ENCODE measurements around the gene MAD1L1.
"Not testable (repeated sequence)": the region's sequence is repeated elsewhere in the genome, so short reads cannot be mapped to it uniquely, and the experiment has no call there.

Gene MAD1L1

DNA sequence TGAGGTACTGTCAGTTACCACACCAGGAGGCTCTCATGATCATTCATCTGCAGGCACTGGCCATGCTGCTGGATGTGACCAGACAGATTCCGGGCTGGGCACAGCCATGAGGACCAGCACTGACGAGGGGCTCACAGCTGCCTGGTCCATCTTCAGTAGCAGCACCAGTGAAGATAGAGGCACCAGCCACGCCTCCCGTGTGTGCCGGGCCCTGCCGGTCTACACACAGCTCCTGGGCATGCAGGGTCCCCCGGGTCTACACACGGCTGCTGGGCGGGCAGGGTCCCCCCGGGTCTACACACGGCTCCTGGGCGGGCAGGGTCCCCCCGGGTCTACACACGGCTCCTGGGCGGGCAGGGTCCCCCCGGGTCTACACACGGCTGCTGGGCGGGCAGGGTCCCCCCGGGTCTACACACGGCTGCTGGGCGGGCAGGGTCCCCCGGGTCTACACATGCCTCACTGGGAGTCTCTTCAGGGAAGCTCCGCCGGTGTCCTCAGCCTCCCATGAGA lies 236.8 kb downstream of the MAD1L1 start:
- in situ Hi-C loops (cut with MboI; ENCODE audit: low sequenced_read_pairs) = not testable (repeated sequence)

DNA sequence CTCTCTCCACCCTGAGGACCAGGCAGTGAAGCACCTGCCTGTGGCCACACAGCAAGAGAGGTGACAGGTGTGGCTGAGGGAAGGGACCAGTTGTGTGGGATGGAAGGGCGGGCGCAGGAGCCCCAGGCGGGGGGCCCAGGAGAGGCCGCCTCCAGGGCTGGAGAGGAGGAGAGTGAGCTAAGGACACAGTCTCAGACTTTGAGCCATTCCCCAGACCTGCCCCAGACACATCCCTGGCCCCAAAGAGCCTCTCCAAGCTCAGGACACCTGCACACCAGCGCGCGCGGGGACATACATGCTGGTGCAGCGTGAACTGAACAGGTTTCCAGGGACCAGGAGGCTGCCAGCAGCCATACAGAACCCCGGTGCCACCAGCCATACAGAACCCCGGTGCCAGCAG lies 237.3 kb downstream of the MAD1L1 start:
- in situ Hi-C loops (cut with MboI; ENCODE audit: low sequenced_read_pairs) = no loop called here

DNA sequence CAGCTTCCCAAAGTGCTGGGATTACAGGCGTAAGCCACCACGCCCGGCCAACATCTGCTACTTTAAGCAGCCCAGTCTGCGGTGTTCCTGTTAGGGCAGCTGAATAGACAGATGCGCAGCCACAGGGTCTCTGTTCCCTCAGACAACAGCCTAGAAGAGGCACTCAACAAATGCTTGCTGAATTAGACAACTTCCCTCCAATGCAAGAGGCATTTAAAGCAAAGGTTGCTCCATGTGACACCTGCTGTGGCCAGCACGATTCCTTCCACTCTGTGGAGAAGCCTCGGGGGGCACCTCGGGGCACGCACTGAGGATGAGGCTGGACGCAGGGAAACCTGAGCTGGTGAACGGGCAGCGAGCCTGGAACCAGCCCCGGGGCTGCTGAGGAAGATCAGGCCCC lies 237.8 kb downstream of the MAD1L1 start:
- in situ Hi-C loops (cut with MboI; ENCODE audit: low sequenced_read_pairs) = no loop called here

DNA sequence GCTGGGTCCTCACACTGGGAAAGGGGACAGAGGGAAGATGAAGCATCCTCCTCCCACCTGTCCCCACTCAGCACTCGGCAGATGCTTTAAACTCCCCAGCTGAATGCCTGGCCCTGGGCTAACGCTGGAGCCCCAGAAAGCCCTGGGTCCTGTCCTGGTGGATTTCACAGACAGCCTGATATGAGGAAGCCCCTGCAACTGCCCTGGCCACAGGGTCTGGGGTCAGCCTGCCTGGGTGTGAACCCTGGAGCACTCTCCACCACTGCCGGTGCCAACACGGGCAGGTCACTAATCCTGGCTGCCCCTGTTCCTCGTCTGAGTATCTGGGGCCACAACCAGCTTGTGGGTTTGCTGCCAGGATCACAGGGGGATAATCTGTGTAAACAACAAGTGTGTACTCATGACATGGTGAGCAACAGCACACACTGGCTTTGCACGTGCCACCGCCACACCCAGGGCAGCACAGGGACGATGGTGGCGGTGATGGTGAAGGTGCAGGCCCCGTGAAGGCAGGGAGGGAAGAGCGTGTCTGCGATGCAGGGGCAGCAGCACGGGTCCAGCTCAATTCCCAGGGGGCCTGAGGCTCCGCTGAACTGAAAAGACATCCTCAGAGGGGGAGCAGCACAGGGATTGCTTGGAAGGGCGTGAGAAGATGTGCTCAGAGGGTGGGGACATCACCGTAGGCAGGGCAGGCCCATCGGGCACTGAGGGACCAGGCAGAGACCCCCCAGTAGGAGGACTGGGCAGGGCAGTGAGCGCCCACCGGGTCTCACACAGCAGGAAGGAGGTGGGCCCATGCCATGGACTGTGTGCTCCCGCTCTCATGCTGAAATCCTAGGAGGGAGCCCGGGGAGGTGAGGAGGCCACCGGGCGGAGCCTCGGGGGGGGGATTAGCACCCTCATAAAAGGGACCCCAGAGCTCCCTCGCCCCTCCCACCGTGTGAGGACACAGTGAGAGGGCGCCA lies 238.7 kb downstream of the MAD1L1 start:
- in situ Hi-C loops (cut with MboI; ENCODE audit: low sequenced_read_pairs) = no loop called here

DNA sequence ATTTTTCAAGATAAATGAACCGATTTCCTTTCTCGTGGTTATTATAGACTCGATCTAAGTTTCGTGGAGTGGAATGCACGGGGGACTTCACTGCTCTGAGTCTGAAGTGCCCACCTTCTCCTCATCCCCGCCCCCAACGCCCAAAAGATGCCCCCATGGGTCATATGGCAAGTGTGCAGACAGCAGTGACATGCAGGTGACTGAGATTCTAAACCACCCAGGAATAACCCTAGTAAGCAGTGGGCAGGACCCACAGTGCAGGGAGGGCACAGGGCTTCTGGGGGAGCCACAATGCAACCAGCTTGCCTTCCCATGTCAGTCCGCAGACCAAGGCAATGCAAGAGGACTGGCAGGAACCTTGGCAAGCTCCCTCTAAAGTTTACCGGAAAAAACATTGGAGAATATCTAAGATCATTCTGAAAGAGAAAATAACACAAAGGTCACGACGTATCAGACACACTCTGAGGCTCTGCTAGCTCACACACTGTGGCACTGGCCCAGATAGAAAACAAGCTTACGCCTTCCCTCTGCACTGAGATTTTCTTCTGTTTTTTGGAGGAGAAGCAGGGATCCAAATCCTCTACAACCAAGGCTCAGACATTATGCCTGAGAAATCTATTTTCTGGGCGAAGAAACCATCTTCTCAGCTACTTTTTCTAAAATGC lies 239.6 kb downstream of the MAD1L1 start:
- in situ Hi-C loops (cut with MboI; ENCODE audit: low sequenced_read_pairs) = no loop called here

DNA sequence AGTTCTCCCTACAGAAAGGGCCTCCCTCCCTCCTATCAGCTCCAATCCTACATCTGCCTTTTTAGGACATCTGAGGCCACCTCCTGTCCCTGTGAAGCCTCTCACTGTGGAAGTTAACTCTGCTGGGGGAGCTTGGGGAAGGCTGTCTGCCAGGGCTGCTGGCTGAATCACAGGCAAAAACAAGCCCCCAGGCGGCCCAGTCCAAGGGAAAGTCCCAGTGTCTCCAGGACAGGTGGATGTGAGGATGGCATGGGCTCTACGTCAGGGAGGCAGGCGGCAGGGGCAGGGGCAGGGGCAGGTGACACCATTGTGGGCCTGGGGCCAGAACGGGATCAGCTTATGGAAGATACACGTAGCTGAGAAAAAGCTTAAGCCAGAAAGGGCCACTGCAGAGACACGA lies 240.2 kb downstream of the MAD1L1 start:
- in situ Hi-C loops (cut with MboI; ENCODE audit: low sequenced_read_pairs) = no loop called here

DNA sequence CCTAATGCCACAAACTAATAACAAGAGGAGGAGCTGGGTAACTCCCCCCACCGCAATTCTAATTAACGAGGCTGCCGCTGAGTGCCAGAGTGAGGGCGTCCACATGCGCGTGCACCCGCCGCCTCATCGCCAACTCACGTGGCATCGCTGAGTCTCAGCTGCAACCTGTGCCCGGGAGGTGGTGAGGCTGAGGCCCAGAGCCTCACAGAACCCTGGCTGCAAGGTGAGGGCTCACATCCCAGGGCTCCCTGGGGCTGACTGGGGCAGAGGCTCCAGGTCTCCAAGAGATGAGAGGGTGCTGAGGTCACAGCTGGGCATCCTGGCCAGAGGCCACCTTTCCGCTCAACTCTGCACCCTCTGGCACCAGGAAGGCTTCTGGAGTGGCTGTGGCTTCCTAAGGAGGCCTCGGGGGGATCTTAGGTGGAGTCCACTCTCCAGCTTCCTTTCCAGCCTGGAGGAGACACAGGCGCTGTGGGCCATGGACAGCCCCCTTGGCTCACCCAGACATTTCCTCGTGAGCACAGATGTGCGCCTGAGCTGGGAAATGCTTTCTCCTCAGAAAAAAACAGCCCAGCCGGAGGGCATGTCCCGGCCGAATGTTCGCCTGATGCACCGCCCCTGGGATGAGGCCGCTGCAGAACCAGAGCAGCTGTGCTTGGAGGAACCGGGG lies 242.6 kb downstream of the MAD1L1 start:
- in situ Hi-C loops (cut with MboI; ENCODE audit: low sequenced_read_pairs) = no loop called here

DNA sequence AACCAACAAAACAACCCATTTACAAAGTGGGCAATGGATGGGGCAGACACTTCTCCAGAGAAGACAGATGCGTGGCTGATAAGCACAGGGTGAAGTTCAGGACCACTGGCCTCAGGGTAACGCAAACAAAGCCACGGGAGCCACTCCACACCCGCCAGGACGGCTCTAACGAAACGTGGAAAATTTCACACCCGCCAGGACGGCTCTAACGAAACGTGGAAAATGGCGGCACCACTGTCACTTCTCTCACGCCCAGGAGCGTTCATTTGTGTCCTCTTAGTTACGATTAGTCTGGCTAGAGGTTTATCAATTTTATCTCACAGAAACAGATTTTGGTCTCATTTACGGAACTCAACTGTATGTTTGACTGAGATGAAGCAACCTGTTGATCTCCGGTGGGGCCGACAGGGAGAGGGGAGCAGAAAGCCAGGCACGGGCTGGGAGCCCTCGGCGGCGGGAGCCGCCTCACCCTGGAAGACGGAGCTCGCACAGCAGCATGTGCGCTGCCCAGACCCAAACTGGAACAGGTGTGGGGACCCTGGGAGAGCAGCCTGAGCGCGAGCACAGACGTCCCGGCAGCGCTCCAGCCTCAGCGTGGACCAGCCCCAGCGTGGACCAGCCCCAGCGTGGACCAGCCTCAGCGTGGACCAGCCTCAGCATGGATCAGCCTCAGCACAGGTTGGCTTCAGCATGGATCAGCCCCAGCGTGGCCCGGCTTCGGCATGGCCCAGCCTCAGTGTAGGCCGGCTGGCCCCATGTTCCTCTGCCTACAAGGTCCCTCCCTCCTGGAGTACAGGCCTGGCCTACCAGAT lies 243.5 kb downstream of the MAD1L1 start:
- in situ Hi-C loops (cut with MboI; ENCODE audit: low sequenced_read_pairs) = no loop called here

DNA sequence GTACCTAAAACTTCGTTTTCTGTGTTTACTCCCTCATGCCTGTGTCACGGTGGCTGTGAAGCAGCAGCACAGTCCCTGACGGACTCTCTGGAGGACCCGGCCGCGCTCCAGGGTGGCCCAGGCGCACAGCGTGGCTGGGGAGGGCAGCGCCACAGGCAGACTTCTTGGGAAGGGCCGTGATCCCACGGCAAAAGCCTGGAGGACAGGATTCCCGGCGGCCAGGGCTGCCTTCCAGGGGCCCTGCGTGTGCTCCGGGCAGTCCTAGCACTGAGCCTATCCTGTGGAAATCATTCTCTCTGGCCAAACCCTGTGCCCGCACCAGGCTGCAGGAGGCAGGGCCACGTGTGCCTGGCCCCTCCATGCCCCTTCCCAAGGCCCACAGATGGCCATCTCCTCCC lies 244.2 kb downstream of the MAD1L1 start:
- in situ Hi-C loops (cut with MboI; ENCODE audit: low sequenced_read_pairs) = no loop called here

DNA sequence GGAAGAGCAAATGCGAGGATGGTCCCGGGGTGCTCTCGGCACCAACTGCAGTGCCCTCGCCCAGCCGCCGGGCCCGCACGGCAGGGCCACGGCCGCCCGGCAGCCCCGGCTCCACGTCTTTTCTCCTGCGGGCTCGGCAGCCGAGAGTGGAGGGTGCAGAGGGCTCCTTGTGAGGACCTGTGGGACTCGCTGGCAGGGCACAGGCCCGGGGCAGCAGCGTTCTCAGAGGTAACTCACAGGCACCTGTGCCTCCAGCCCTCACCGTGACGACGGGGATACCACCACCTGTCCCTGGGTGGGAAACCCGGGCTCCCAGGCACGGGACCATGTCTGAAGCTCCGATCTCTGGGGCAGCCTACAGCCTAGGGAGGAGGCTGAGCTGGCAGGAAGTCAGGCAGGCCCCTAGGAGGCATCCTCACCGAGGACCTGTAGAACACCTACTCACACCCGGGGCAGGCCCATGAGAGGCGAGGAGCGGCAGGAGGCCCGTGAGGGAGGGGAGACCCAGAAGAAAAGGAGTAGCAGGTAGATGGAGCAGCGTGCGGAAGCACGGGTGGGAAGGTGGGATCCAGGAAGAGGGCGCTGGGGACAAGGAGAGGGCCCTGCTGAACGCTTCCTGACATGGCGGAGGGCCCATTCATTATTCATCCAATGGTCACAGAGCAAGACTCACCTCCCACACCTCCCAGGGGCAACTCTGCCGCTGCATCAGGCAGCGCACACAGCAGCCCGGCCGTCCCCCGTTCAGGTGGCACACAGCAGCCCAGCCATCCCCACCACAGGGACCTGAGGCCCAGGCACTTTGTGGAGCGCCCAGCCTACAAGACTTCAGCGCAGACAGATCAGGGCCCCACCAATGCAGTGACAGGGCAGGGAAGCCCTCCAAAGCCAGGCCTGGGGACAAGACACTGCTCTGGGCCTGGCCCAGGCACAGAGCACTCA lies 244.9 kb downstream of the MAD1L1 start:
- in situ Hi-C loops (cut with MboI; ENCODE audit: low sequenced_read_pairs) = no loop called here

DNA sequence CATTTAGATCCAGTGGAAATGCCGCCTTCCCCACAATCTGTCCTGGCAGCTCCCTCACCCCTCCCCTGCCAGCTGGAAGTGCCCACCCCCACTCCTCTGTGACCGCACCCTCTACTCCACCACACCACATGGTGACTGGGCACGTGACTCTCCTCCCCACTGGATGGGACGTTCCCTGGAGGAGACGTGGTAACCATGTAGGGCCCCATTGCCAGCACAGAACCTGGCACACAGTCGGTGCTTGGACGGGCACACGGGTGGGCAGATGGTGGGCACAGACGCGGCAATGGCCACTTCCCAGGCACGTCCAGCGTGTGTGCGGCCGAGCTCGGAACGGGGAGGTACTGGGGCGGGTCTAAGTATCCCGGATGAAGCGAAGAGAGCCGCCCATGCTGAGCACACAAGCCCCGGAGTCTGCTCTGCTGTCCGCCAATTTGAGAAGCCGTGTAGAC lies 245.6 kb downstream of the MAD1L1 start:
- in situ Hi-C loops (cut with MboI; ENCODE audit: low sequenced_read_pairs) = no loop called here

DNA sequence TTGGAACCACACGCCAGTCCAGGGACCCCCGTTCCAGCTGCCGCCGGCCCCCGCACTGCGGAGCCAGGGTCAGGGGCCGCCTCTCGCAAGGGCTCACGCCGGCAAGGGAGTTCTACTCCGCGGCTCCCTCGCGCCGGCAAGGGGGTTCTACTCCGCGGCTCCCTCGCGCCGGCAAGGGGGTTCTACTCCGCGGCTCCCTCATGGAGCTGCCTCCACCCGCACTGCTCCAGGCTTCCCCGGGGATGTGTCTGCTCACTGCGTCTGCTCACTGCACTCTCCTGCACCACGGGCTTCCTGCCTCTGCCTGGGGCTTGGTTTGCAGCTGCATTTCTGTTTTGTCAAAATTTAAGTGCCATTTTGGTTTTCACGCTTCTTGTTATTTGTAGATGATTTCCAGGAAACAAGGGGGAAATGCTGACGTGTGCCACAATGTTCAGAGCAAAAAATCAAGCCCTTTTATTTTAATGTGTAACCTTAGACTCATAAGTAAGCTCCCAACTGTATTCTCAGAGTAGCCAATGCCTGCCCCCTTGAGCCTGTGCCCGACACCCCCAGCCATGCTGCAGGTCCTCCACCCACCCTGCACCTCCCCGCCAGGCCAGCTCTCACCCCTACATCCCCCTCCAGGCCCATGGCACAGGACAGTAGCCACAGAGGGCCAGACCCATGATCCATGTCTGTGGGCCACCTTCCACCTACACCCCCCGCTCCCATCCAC lies 246.2 kb downstream of the MAD1L1 start:
- in situ Hi-C loops (cut with MboI; ENCODE audit: low sequenced_read_pairs) = no loop called here

DNA sequence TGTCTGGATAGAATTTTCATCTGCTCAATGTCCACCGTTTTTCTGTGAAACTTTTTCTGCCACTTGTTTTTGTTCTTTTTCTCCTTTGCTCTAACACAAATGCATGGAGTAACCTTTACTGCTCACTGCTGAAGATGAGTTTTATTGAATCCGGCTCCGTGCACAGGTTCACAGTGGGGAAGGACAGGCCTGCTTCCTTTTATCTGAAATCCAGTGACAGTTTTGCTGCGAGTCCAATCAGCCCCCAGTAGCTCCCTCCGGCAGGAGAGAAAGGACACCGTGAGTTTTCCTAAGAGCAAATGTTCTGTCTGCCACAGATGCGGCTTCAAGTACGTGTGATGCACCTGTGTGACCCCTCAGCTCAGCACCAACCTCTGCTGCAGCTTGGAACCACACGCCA lies 246.8 kb downstream of the MAD1L1 start:
- in situ Hi-C loops (cut with MboI; ENCODE audit: low sequenced_read_pairs) = no loop called here

DNA sequence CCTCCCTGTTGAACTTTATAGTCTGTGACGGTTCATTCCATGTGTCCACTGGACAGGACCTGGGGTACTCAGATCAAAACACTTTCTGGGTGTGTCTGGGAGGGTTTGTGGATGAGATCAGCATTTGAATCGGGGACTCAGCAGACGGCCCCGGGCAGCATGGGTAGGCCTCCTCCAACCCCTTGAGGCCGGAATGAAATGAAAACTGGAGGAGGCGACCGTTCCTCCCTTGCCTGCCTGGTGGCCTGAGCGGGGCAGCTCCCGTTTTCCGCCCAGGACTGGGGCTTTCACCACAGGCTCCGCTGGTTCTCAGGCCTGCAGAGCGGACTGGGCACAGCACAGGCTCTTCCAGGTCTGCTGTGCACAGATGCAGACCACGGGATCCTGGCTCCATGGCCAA lies 247.7 kb downstream of the MAD1L1 start:
- in situ Hi-C loops (cut with MboI; ENCODE audit: low sequenced_read_pairs) = no loop called here

DNA sequence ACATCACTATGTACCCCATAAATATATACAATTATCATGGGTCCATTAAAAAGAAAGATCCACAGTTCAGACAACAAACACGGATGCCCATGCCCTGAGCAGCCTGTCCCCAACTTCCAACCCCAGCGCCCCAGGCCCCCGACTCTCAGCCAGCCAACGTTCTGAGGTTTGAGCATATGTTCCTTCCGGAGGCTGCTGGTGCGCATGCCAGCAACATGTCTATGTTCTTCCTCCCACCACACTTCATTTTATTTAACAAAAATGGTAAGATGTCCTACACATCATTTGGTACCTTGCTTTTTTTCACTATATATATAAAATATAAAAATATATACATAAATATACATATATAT lies 250.9 kb downstream of the MAD1L1 start:
- in situ Hi-C loops (cut with MboI; ENCODE audit: low sequenced_read_pairs) = no loop called here

DNA sequence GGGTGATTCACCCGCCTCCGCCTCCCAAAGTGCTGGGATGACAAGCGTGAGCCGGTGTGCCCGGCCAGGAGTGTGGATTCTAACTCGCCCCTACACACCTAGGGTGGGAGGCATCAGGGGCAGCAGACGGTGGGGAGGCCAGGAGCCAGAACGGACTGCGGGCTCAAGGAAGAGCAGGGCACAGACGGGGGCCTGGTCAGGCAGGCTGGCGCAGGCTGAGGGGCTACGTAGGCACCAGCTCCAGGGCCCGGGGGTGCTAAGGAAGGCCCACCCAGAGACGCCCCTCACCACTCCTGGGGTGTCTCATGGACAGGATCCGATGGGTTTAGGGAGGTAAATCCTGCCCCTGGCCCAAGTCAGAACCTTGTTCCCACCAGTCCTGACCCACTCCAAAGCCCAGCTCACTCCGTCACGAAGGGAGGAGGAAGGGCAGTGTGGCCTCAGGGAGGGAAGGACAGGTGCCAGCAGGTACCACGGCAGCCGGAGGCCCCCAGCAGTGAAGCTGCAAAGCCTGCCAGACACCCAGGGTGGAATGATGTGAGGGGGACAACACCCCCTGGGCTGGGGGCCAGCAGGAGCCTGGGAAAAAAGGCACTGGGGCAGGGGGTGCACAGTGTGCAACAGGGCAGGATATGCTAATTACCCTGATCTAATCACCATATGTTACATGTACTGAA lies 251.4 kb downstream of the MAD1L1 start:
- in situ Hi-C loops (cut with MboI; ENCODE audit: low sequenced_read_pairs) = no loop called here

DNA sequence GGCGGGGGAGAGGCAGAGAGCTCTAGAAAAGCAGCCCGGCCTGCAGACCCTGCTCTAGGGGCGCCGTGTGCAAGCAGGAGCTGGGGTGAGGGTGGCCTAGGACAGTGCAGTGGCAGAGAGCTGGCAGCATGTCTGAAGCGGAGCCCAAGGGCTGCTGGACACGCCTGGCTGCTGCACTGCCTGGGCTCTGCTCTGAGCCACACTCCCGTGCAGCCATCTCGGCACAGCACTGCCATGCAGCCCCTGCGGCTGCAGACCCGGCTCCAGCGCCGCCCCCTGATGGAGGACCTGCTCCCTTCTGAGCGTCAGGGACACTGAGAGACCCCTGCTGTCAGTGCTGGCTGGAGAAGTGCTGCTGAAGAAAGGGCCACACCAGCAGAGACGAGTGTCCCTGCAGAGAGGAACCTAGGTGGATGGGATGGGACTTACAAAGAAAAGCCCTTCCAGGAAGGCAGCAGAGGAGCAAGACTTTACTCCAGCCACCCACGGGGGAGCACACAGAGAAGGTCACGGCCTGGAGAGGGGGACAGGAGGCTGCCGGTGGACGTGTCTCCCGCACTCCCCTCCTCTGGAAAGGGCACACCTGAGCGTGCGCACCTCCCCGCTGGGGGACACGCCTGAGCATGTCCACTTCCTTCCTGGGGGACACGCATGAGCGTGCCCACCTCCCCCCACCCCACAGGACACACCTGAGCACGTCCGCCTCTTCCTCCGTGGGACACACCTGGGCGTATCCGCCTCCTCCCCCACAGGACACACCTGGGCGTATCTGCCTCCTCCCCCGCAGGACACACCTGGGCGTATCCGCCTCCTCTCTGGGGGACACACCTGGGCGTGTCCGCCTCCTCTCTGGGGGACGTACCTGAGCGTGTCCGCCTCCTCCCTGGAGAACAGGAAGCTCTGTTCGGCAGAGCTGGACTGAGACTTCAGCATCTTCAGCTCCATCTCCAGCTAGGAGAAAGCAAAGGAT lies 252.9 kb downstream of the MAD1L1 start:
- in situ Hi-C loops (cut with MboI; ENCODE audit: low sequenced_read_pairs) = no loop called here

All from HL-60/S4 (cell line).